SH-SY5Y (cell line): ENCODE measurements around the gene ELMO1.

ENCODE experiments used
- GATA2 ChIP-seq: IDR thresholded peaks from 2 replicates; pipeline ENCODE4 v1.6.1; 2011; ENCODE audit warnings: mild to moderate bottlenecking, low read depth, low read length
- GATA3 ChIP-seq: IDR thresholded peaks from 2 replicates; pipeline ENCODE4 v1.6.1; 2011; ENCODE audit warnings: low read depth, mild to moderate bottlenecking, low read length, moderate library complexity

DNA sequence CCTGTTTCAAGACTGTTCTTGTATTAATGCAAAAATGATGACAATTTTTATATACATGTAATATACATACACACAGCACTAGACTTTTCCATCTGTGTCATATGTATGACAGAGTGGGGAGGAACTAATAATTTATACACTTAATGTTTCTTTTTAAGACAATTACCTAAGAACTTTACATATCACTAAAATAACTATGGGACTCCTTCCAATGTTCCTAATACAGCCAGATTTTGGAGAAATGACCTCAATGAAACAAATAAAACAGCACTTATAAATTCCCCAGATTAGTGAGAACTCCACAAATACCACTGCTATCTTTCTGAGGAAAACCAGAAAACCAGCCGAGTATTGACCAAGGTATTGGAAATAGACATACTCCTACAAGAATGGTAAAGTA, 199.4 kb downstream of the ELMO1 start:
- TF ChIP-seq GATA2 (no peak), GATA3 (no peak)
